IMR-90 (cell line): ENCODE results near the gene ATXN1. TPM values are rescaled to one million over a fixed set of nuclear protein-coding genes. Genes with fewer than 3 reads are reported as not detected.

Experiments used
- ATAC-seq: fragments of 200-7000 bp; cut with Tn5 transposase; 2 replicates; pipeline ENCODE4 v1.9.1; 2020; ENCODE audit warnings: low read depth, mild to moderate bottlenecking, moderate library complexity
- BruUV-seq: library from RNA; stranded (reverse); fragments of 400-500 nt; replicated peaks from 2 replicates; lab custom pipeline; 2021; lab: Mats Ljungman, UMichigan
- CTCF ChIA-PET: fragments of 300-600 bp; formaldehyde crosslinking; extraction: SDS; loops from one replicate; lab custom pipeline; 2021; ENCODE audit warnings: antibody characterized with exemption; lab: Yijun Ruan, JAX
- POLR2A ChIA-PET: fragments of 300-600 bp; sonication (Branson Sonifier 250); formaldehyde crosslinking; loops from one replicate; lab custom pipeline; 2022; ENCODE audit warnings: antibody characterized with exemption; ENCODE audit not compliant: unreplicated experiment; lab: Charles Lee
- DNase-seq: peaks from one replicate; pipeline ENCODE4 v3.0.0; 2013
- H2AFZ ChIP-seq: replicated peaks from 2 replicates; pipeline ENCODE3; 2013; ENCODE audit warnings: low read length, mild to moderate bottlenecking; ENCODE audit not compliant: poor library complexity
- H2AK5ac ChIP-seq: 2 replicates; pipeline ENCODE4 v1.6.1; 2013; ENCODE audit warnings: low read depth, low read length, inconsistent platforms
- H2AK9ac ChIP-seq: replicated peaks from 2 replicates; pipeline ENCODE3; 2013; ENCODE audit warnings: mild to moderate bottlenecking, low read depth, low read length, moderate library complexity; ENCODE audit not compliant: poor library complexity
- H2BK120ac ChIP-seq: 2 replicates; pipeline ENCODE4 v1.6.1; 2013; ENCODE audit warnings: low read depth, low read length, inconsistent platforms
- H2BK15ac ChIP-seq: 3 replicates; pipeline ENCODE4 v1.6.1; 2013; ENCODE audit warnings: low read depth, low read length, inconsistent platforms
- H2BK20ac ChIP-seq: 2 replicates; pipeline ENCODE4 v1.6.1; 2013; ENCODE audit warnings: low read depth, mild to moderate bottlenecking, inconsistent platforms, low read length, moderate library complexity
- H2BK5ac ChIP-seq: 2 replicates; pipeline ENCODE4 v1.6.1; 2013; ENCODE audit warnings: mild to moderate bottlenecking, low read depth, low read length, inconsistent platforms; ENCODE audit not compliant: poor library complexity, severe bottlenecking
- H3K14ac ChIP-seq: replicated peaks from 2 replicates; pipeline ENCODE4 v1.6.1; 2013; ENCODE audit warnings: low read depth, low read length, inconsistent platforms
- H3K18ac ChIP-seq: 2 replicates; pipeline ENCODE4 v1.6.1; 2013; ENCODE audit warnings: low read depth, low read length, control low read depth
- H3K23ac ChIP-seq: 2 replicates; pipeline ENCODE4 v1.6.1; 2013; ENCODE audit warnings: low read depth, low read length, inconsistent platforms
- H3K27ac ChIP-seq: 2 replicates; pipeline ENCODE4 v1.5.1; 2013; ENCODE audit warnings: mild to moderate bottlenecking, control low read depth, low read length; ENCODE audit not compliant: insufficient read depth
- H3K27me3 ChIP-seq: 2 replicates; pipeline ENCODE4 v1.6.1; 2013; ENCODE audit warnings: low read length; ENCODE audit not compliant: control insufficient read depth, insufficient read depth
- H3K36me3 ChIP-seq: 2 replicates; pipeline ENCODE4 v1.6.1; 2013; ENCODE audit warnings: low read length, mixed read lengths; ENCODE audit not compliant: control insufficient read depth, insufficient read depth
- H3K4ac ChIP-seq: 2 replicates; pipeline ENCODE4 v1.6.1; 2013; ENCODE audit warnings: low read depth, low read length, inconsistent platforms
- H3K4me1 ChIP-seq: 2 replicates; pipeline ENCODE4 v1.6.1; 2013; ENCODE audit warnings: low read length, mixed read lengths; ENCODE audit not compliant: control insufficient read depth, insufficient read depth
- H3K4me2 ChIP-seq: 2 replicates; pipeline ENCODE4 v1.6.1; 2013; ENCODE audit warnings: low read depth, mild to moderate bottlenecking, control low read depth, low read length, moderate library complexity
- H3K4me3 ChIP-seq: 2 replicates; pipeline ENCODE4 v1.5.1; 2013; ENCODE audit warnings: low read depth, mild to moderate bottlenecking, control low read depth, low read length, moderate library complexity; ENCODE audit not compliant: insufficient read depth
- H3K56ac ChIP-seq: 2 replicates; pipeline ENCODE4 v1.6.1; 2013; ENCODE audit warnings: low read length, inconsistent platforms; ENCODE audit not compliant: insufficient read depth; ENCODE audit errors: extremely low read depth
- H3K79me1 ChIP-seq, 2 experiments: 2 replicates each; pipeline ENCODE4 v1.6.1; 2013; ENCODE audit warnings: low read length in 2 of 2, inconsistent platforms in 1 of 2, low read depth in 1 of 2
- H3K9ac ChIP-seq: 2 replicates; pipeline ENCODE4 v1.6.1; 2013; ENCODE audit warnings: low read depth, low read length, control low read depth
- H3K9me1 ChIP-seq: 2 replicates; pipeline ENCODE4 v1.6.1; 2013; ENCODE audit warnings: low read length, inconsistent platforms; ENCODE audit not compliant: insufficient read depth
- H3K9me3 ChIP-seq: 2 replicates; pipeline ENCODE4 v1.6.1; 2013; ENCODE audit warnings: low read length; ENCODE audit not compliant: control insufficient read depth, insufficient read depth
- H4K20me1 ChIP-seq: 2 replicates; pipeline ENCODE4 v1.6.1; 2013; ENCODE audit warnings: low read length, inconsistent platforms; ENCODE audit not compliant: insufficient read depth
- H4K5ac ChIP-seq: 2 replicates; pipeline ENCODE4 v1.6.1; 2013; ENCODE audit warnings: mild to moderate bottlenecking, low read depth, low read length, control low read depth
- H4K8ac ChIP-seq, 2 experiments: 2 replicates each; pipeline ENCODE4 v1.6.1; 2013; ENCODE audit warnings: low read depth in 2 of 2, low read length in 2 of 2, control low read depth in 1 of 2, inconsistent platforms in 1 of 2
- H4K91ac ChIP-seq: 2 replicates; pipeline ENCODE4 v1.6.1; 2013; ENCODE audit warnings: low read depth, low read length, inconsistent platforms; ENCODE audit not compliant: insufficient read depth
- BHLHE40 ChIP-seq: fragments of 150-350 bp; IDR thresholded peaks from 2 replicates; pipeline ENCODE4 v1.6.1; 2016; ENCODE audit warnings: mild to moderate bottlenecking, low read depth, low read length
- CEBPB ChIP-seq: IDR thresholded peaks from 2 replicates; pipeline ENCODE4 v1.6.1; 2012; ENCODE audit warnings: low read depth, low read length, improper control_type of control experiment
- CHD1 ChIP-seq: IDR thresholded peaks from 2 replicates; pipeline ENCODE4 v1.6.1; 2012; ENCODE audit warnings: low read depth, low read length, improper control_type of control experiment
- FOS ChIP-seq: fragments of 150-350 bp; IDR thresholded peaks from 2 replicates; pipeline ENCODE4 v1.6.1; 2016; ENCODE audit warnings: low read depth, low read length
- MAFK ChIP-seq: IDR thresholded peaks from 2 replicates; pipeline ENCODE4 v1.6.1; 2012; ENCODE audit warnings: low read depth, low read length, improper control_type of control experiment
- MAZ ChIP-seq: IDR thresholded peaks from 2 replicates; pipeline ENCODE4 v1.6.1; 2012; ENCODE audit warnings: low read depth, mild to moderate bottlenecking, low read length, improper control_type of control experiment, moderate library complexity, borderline replicate concordance
- MXI1 ChIP-seq: IDR thresholded peaks from 2 replicates; pipeline ENCODE4 v1.6.1; 2012; ENCODE audit warnings: low read depth, mild to moderate bottlenecking, low read length, moderate library complexity, borderline replicate concordance
- NFE2L2 ChIP-seq: fragments of 150-350 bp; IDR thresholded peaks from 2 replicates; pipeline ENCODE4 v1.6.1; 2016; ENCODE audit warnings: low read depth, mild to moderate bottlenecking, low read length
- POLR2A ChIP-seq: IDR thresholded peaks from 2 replicates; pipeline ENCODE4 v1.6.1; 2012; ENCODE audit warnings: mild to moderate bottlenecking, low read depth, low read length
- RAD21 ChIP-seq: IDR thresholded peaks from 2 replicates; pipeline ENCODE4 v1.6.1; 2012; ENCODE audit warnings: low read length, improper control_type of control experiment
- RCOR1 ChIP-seq: IDR thresholded peaks from 2 replicates; pipeline ENCODE4 v1.6.1; 2012; ENCODE audit warnings: mild to moderate bottlenecking, low read length, improper control_type of control experiment; ENCODE audit not compliant: insufficient replicate concordance
- RFX5 ChIP-seq: IDR thresholded peaks from 2 replicates; pipeline ENCODE4 v1.8.0; 2012; ENCODE audit warnings: low read depth, mild to moderate bottlenecking, low read length, moderate library complexity
- SMC3 ChIP-seq: fragments of 150-350 bp; IDR thresholded peaks from 2 replicates; pipeline ENCODE4 v1.6.1; 2016; ENCODE audit warnings: low read depth, mild to moderate bottlenecking, antibody characterized with exemption, low read length, moderate library complexity
- WGBS, 2 experiments: methylation state at CpG; one replicate each; pipeline versions ENCODE4 v1.1.5 to v1.1.7; 2013; ENCODE audit warnings: missing lambda C conversion rate in 2 of 2; ENCODE audit not compliant: insufficient read length in 1 of 2; ENCODE audit errors: extremely low coverage in 2 of 2; 5-methylcytosine and 5-hydroxymethylcytosine counted together
- dilution Hi-C: fragments of 300-500 bp; cut with HindIII; formaldehyde crosslinking; loops from one replicate; pipeline ENCODE4 v1.14.3; 2018; ENCODE audit warnings: low sequenced_read_pairs; ENCODE audit not compliant: unreplicated experiment
- in situ Hi-C: fragments of 300-500 bp; cut with MboI; formaldehyde crosslinking; loops from 3 replicates; pipeline ENCODE4 v1.14.3; 2019; ENCODE audit warnings: low sequenced_read_pairs, inconsistent platforms, mixed read lengths
- intact Hi-C: fragments of 100-400 bp; cut with micrococcal nuclease; formaldehyde crosslinking; loops from 2 replicates; pipeline ENCODE4 v1.10.0; 2022
- polyA plus RNA-seq, 3 experiments: library from polyadenylated mRNA; depleted of rRNA; stranded (reverse); fragments of >200 nt; gene quantifications; 2 replicates each; pipeline ENCODE4 v1.2.3, GENCODE V29; 2012; ENCODE audit warnings: low replicate concordance in 1 of 3
- total RNA-seq: library from RNA; depleted of rRNA; stranded (reverse); fragments of >200 nt; gene quantifications from 2 replicates; pipeline ENCODE4 v1.2.3, GENCODE V29; 2012
- TF ChIP-seq, protein P1 (sequence below): conservative IDR thresholded peaks from 2 replicates; pipeline ENCODE4 v1.5.1; 2012; ENCODE audit warnings: mild to moderate bottlenecking, low read depth, low read length, improper control_type of control experiment
- TF ChIP-seq, protein P2 (sequence below): fragments of 150-350 bp; IDR thresholded peaks from 2 replicates; pipeline ENCODE4 v1.6.1; 2016; ENCODE audit warnings: low read depth, mild to moderate bottlenecking, low read length, moderate library complexity, borderline replicate concordance
- TF ChIP-seq, protein P3 (sequence below): fragments of 150-350 bp; IDR thresholded peaks from 2 replicates; pipeline ENCODE4 v1.6.1; 2017; ENCODE audit warnings: mild to moderate bottlenecking, antibody characterized with exemption, low read length, low read depth

Gene ATXN1
- total and polyA plus RNA-seq, 2 of the 4 experiments (the other 2 are of a cell fraction), result 7.3 to 11.1 TPM

DNA sequence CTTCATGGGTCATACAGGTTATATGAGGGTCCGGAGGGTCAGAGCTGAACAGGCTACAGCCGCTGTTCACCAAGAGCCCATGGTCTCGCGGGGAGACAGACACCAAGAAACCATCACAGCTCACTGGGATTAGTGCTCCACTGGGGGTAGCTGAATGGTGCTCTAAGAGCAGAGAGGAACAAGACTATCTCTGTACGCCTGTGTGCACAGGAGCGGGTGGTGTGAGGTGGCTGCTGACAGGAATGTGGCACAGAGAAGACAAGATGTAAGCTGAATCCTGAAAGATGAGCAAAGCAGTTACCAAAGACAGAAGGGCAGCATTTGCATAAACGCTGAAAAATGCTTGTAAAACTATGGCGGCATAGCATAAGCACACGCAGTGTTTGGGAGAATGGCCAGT is 383.8 kb downstream of the ATXN1 start:
- Histone ChIP-seq H3K4me1 (no peaks in the 10 kb centered on the region), H3K9ac (no peak overlapping the region), H2BK15ac (no peak overlapping the region), H3K9me1 (no peaks in the 10 kb centered on the region), H3K36me3 (peaks cover 6% of the 10 kb centered on the region), H4K20me1 (no peaks in the 10 kb centered on the region), H2BK120ac (no peak overlapping the region), H2AK9ac (no peak overlapping the region), H4K91ac (no peak overlapping the region), H3K27me3 (no peaks in the 10 kb centered on the region), H2AFZ (no peak overlapping the region), H3K14ac (no peak overlapping the region), H3K4ac (no peak overlapping the region), H3K23ac (no peak overlapping the region), H3K18ac (no peak overlapping the region), H2BK20ac (no peak overlapping the region), H2BK5ac (no peak overlapping the region), H2AK5ac (no peak overlapping the region), H3K4me2 (no peak overlapping the region), H4K8ac (no peak overlapping the region), H3K56ac (no peak overlapping the region), H3K27ac (no peak overlapping the region), H3K9me3 (no peaks in the 10 kb centered on the region), H4K5ac (no peak overlapping the region), H3K4me3 (no peak overlapping the region), H3K79me1 (peaks cover 0 to 10% of the 10 kb centered on the region in 2 experiments; a peak in 2 of 4 replicates)
- TF ChIP-seq RFX5 (no peak), BHLHE40 (no peak), NFE2L2 (no peak), MAFK (no peak), CEBPB (no peak), SMC3 (no peak), CHD1 (no peak), MXI1 (no peak), MAZ (no peak), FOS (no peak), RCOR1 (no peak), POLR2A (no peak), RAD21 (no peak)
- TF ChIP-seq, protein P1, sequence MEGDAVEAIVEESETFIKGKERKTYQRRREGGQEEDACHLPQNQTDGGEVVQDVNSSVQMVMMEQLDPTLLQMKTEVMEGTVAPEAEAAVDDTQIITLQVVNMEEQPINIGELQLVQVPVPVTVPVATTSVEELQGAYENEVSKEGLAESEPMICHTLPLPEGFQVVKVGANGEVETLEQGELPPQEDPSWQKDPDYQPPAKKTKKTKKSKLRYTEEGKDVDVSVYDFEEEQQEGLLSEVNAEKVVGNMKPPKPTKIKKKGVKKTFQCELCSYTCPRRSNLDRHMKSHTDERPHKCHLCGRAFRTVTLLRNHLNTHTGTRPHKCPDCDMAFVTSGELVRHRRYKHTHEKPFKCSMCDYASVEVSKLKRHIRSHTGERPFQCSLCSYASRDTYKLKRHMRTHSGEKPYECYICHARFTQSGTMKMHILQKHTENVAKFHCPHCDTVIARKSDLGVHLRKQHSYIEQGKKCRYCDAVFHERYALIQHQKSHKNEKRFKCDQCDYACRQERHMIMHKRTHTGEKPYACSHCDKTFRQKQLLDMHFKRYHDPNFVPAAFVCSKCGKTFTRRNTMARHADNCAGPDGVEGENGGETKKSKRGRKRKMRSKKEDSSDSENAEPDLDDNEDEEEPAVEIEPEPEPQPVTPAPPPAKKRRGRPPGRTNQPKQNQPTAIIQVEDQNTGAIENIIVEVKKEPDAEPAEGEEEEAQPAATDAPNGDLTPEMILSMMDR, result no peak
- TF ChIP-seq, protein P2, sequence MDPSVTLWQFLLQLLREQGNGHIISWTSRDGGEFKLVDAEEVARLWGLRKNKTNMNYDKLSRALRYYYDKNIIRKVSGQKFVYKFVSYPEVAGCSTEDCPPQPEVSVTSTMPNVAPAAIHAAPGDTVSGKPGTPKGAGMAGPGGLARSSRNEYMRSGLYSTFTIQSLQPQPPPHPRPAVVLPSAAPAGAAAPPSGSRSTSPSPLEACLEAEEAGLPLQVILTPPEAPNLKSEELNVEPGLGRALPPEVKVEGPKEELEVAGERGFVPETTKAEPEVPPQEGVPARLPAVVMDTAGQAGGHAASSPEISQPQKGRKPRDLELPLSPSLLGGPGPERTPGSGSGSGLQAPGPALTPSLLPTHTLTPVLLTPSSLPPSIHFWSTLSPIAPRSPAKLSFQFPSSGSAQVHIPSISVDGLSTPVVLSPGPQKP, result no peak
- TF ChIP-seq, protein P3, sequence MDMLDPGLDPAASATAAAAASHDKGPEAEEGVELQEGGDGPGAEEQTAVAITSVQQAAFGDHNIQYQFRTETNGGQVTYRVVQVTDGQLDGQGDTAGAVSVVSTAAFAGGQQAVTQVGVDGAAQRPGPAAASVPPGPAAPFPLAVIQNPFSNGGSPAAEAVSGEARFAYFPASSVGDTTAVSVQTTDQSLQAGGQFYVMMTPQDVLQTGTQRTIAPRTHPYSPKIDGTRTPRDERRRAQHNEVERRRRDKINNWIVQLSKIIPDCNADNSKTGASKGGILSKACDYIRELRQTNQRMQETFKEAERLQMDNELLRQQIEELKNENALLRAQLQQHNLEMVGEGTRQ, result no peak
- no TSS peak for BruUV-seq
- ATAC-seq (no peak), DNase-seq (no peak)
- intact Hi-C loops (no loop called here), in situ Hi-C loops (no loop called here), dilution Hi-C loops (no loop called here)
- ChIA-PET CTCF (no interaction called here), POLR2A (no interaction called here)
- WGBS, 2 experiments, result 93% methylated on average over 4 of the region's 9 CpGs; no CpG with 5 or more reads in 1 of the 2 experiments
